Astrocyte of the hippocampus (primary cell): ENCODE results near the gene EPHX1.
"Not testable (repeated sequence)": the region's sequence is repeated elsewhere in the genome, so short reads cannot be mapped to it uniquely, and the experiment has no call there.

Experiments used
- DNase-seq: peaks from one replicate; pipeline ENCODE4 v3.0.0; 2011; ENCODE audit warnings: low read depth, low spot score

Gene EPHX1

DNA sequence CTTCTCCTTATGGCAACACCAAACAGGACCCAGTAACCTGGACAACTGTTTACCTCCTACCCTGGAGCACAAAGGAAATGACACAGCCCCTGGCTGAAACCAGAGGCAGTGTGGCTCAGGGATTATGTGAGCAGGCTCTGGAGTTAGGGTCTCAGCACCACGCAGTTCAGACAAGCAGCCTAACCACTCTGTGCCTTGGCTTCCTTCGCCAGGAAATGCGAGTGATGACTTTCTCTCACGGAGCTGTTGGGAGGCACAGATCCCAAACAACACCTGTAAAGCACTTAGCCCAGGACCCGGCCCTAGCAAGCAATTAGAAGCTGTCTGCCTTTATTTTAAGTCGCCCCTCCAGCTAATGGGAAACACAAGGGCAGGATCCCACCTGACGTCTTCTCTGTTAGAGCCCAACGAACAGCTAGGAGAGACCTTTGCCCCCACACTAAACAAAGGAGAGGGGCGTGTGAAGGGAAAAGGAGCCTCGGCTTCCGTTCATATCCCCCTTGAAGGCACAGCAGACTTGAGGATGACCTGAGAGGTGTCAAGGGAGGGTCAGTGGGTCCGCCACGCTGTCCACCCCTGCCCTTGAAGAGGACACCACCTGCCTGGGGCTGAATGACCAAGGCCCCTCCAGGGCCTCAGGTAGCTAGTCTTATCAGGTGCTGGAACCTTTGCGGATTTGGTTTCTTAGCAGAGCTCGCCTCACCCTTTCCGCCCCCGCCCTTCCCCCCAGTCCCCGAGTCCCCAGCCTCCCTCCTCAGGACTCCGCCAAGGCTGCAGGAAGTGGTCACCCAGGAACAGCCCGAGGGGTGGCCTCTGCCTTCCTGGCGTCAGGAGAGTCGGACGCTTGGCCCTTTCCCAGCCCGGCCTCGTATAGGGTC, 71.4 kb downstream of the EPHX1 start:
- peak; percentile 45 for DNase-seq

DNA sequence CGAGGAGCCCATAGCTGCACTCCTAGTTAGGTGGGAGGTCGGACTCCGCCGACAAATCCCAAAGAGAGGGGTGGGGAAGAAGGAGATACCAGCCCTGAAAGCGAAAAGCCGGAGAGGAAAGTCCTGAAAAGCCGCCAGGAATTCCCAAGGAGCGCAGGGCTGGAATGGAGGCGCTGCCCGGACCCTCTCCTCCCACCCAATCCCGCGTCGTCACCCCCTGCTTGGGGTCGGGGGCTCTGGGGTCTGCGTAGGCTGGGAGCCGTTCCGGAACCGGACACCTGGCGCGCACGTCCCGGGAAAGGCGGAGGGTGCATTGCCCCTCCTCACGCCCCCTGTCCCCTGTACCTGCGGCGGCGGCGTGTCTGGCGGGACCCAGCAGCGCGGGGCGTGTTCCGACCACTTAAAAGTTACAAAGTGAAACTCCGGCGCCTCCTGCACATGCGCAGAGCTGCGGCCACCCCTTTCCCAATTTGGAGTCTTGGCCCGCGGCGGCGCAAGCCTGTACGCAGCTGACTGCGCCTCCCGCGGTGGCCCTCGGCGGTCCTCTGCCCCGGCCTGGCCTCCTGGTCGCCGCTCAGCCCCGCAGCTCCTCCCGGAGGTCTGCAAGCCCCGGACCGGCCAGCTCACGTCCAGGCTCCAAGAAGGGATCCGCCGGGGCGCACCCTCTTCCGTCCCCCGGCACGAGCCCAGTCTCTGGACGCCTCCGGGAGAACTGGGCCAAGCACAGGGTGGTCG, 72.2 kb downstream of the EPHX1 start, which contains the start of gene TMEM63A:
TSS of gene TMEM63A (minus strand) at position 422 of the 735 bp plus-strand sequence. CDS start 4,800 bp downstream, outside the sequence.
- DNase-seq: peak; percentile 91

DNA sequence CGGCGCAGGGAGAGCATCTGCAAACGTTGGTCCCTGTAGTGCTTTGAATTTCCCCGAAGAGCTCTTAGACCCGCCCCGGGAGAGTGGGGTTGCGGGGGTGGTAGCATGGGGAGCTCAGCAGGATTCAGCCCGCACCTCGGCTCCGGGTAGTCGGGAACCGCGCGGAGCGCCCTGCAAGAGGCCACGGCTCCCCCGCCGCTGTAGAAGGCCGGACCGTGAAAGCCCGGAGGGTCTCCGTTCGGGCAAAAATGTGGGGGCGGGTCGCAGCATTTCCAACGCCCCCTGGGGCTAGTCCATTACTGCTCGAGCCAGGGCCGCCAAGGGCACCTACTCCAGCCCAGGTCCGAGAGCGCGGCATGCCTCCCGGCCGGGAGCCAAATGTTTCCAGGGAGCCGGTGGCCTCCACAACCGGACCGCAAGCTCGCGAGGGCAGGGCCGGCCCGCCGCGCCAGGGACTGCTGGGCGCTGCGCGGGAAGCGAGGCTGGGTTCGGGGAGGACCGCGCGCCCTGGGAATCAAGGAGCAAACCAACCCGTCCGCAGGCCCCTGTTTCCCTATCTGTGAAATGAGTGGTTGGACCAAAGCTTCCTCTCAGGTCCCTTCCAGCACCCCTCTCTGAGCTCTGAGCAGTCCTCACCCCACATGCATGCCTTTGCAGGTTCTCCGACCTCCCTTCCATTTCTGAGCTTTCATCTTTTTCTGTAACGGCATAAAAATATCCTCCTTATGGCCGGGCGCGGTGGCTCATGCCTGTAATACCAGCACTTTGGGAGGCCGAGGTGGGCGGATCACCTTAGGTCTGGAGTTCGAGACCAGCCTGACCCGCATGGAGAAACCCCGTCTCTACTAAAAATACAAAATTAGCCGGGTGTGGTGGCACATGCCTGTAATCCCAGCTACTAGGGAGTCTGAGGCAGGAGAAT, 73.0 kb downstream of the EPHX1 start:
- DNase-seq: peak; percentile 71

DNA sequence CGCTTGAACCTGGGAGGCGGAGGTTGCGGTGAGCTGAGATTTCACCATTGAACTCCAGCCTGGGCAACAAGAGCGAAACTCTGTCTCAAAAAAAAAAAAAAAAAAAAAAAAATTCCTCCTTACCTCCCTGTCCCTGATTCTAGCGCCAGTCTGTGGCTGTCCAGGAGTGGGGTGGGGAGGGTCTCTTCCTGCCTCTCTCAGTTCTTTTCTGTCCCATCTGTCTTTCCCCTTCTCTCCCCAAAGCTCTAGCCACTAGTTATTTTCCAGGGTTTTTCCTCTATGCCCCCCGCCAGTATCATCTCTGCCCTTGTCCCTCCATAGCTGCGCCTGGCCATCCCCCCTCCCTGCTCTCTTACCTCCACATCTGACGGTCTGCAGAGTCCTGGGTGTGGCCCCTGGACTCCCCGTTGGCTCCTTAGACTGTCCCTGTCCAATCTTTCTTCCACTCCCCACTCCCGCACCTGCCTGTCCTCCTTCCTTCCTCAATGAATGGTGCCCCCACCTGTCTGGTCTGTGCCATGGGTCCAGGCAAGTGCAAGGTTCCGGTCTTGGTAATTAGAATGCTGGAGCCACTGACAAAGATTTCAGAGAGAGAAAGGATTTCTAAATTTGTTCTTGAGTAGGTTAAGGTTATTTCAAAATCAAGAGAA, 73.8 kb downstream of the EPHX1 start:
- DNase-seq: no peak

DNA sequence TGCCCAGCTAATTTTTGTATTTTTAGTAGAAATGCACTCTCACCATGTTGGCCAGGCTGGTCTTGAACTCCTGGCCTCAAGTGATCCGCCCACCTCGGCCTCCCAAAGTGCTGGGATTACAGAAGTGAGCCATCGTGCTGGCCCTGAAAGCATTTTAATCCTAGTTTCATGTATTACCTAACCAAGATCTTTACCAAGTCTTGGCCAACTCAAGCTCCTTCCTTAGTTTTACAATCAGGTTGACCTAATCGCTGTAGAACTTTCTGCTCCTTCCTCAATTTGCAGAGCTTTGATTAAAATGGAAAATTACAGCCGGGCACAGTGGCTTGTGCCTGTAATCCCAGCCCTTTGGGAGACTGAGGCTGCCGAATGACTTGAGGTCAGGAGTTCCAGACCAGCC, 75.4 kb downstream of the EPHX1 start:
- no peak for DNase-seq

DNA sequence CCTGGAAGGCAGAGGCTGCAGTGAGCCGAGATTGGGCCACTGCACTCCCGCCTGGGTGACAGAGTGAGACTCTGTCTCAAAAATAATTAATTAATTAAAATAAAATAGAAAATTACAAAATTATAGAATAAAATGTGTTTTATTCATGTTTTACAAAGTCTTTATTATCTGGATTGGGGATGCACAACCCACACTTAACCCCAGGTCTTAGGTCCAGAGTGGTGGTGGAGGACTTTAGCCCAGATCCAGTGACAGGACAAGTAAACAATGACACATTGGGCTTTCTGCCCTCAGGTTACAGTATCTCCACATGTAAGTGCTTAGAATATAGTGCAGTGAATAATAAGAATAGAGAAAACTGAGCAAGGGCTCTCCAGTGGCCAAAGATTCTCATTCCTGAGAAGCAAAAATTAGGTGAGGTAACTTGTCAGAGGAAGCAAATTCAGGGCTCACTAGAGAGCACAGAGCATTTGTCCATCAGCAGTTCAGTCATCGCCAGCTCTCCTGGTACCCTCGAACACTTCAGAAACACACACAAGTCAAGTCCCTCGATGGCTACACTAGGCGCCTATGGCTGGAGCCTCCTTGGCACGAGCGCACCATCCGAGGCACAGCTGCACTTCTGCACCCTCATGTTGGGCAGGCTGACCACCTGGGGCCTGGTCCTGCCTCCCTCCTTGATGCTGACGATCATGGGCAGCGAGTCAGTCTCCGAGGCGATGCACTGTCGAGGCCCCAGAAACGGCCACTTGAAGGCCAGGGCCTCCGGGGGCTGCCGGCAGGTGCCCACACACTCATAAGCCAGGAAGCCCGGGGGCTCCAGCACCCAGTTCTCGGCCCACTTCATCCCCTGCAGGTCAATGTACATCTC, 76.5 kb downstream of the EPHX1 start:
- no peak for DNase-seq

DNA sequence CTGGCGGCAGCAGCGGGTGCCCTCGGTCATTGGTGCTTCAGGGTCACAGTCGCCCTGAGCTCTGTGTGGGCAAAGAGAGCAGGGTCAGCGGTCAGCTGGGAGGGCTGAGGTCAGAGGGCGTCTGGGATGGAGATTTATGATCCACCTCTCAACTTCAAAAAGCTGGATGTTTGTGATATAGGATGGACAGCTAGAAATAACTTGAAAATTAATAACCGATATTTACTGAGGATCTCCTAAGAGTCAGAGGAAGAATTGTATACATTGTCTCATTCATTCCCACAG, 77.0 kb downstream of the EPHX1 start:
- DNase-seq: no peak

DNA sequence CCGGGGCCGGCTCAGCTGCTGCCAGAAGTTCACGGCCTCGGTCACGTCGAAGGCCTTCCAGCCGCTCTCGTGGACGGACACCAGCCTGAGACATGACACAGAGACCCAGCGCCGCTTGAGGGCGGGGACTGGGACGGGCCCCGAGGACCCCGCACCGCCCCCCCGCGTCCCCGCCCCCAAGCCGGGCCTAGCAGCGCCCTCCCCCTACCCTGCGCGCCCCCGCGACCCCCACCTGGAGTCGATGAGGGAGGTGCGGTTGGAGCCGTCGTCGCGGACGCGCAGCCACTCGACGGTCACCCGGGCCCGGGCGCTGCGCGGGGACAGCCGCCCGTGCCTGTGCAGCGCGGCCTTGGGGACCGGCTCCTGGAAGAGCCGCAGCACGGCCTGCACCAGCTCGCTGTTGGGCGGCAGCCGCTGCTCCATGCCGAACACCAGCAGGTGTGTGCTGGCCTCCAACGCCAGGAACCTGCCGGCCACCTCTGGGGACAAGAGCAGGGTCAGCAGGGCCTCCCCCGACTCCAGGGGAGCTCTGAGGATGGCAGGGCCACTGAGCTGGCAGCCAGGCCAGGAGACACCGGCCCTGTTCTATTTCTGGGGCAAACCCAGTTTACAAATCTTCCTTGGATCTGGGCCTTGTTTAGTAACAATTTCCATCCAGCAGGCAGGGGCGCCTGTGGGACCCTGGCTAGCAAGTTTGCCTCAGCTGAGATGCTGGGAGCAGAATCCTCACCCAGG, 77.8 kb downstream of the EPHX1 start:
- not testable (repeated sequence) for DNase-seq

DNA sequence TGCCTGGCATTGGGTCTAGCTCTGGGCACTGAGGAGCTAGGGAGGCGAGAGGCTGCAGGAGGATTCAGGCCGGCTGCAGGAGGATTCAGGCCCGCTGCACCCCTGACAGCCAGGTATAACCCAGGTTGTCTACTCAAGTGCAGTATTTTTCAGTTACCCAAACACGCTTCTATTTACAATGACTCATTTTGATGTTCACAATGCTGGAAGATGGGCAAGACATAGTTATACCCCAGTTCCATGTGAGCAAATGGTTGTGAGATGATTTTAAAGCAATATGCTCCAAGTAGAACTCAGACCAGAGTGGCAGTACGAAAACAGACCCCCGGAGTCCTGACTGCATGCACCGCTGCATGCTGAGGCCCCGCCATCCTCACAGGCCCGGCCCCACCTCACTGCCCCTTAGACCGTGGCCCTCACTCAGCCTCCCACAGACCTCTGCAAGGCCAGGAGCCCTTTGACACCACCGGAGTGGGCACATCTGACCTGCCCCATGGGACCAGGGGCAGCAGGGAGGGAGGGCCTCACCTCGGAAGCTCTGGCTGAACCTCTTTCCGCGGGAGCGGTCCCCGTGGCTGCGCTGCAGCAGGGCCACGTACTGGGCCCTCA, 78.5 kb downstream of the EPHX1 start:
- no peak for DNase-seq

DNA sequence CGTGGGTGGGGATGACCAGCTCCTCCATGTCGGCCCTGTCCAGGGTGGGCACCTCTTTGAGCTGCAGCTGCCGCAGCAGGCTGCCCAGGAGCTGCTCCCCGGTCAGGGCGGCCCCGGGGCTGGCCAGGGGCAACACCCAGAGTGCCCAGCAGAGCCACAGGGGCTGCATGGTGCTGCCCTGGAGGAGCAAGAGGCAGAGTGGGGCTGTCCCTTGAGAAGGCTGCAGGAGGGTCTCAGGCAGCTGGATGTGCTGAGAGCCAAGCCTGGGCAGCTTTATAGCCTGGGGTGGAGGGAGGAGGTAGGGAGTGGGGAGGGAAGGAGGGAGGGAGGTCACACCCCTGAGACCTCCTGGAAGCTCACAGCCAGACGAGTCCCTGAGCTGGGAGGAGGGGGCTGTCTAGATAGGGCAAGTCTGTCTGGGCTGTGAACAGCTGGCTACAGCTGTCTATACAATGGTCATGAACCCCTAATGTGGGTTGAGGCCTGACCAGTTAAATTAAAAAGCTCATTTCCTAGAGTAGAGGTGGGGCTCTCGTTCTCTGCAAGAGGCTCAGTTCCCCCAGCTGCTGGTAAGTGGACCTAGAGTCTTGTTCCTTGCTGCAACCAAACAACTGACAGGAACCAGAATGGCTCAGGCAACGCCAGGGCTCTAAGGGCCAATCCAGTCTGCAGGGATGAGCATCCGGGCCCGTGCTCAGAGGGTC, 79.1 kb downstream of the EPHX1 start, which contains the start of gene LEFTY1:
TSS of gene LEFTY1 (minus strand) at position 249 of the 704 bp plus-strand sequence. CDS start at position 169, 80 bp downstream.
- no peak for DNase-seq

DNA sequence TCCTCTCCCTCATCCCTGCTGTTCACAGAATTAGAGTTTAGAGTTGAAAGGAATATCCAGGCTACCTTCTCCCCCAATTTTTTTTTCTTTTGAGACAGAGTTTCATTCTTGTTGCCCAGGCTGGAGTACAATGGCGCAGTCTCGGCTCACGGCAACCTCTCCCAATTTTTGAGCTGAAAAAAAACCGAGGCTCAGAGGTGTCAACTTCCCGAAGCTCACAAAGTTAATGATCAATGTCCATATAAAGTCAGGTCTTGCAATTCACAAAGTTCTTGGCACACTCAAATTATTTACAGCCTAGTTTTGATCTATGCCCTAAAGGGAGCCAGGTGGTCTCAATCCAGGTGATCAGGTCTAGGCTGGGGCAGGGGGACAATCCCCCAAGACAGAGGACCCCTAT, 79.8 kb downstream of the EPHX1 start:
- no peak for DNase-seq

DNA sequence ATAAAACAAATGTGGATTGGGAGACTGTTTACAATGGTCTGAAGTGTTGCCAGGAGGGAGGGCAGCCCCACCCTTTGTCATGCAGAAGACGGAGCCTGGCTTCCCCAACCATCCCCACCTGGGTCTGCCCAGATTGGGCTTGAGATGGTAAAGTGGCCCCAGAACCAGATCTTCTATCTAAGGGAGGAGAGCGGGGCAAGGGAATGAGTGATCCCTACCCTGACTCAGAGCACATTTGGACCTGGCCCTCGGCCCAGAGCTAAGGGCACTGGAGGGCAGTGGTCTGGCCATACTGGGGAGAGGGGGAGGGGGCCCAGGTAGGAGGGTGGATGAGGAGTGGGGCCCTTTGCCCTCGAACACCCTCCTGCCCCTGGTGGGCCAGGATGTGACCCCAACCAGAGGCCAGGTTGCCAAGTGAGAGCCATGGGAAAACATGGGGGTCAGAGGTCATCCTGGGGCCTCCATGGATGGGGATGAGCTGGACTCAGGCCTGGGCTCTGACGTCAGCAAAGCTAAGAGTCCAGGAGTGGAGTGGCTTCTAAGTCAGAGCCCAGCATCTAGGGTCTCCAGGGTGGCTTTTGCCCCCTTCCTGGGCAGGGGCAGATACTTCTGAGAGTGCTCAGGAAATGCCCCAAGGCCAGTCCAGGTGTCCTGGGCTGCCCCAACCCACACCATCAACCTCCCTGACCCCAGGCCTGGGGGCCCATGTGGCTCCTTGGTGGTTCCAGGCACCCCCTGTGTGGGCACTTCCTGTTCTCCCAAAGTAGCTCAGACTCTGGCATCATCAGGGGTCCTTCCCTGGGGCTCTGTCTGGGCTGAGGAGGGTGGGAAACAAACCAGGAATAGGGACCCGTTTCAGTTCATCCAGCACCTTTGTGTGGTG, 80.7 kb downstream of the EPHX1 start:
- no peak for DNase-seq

DNA sequence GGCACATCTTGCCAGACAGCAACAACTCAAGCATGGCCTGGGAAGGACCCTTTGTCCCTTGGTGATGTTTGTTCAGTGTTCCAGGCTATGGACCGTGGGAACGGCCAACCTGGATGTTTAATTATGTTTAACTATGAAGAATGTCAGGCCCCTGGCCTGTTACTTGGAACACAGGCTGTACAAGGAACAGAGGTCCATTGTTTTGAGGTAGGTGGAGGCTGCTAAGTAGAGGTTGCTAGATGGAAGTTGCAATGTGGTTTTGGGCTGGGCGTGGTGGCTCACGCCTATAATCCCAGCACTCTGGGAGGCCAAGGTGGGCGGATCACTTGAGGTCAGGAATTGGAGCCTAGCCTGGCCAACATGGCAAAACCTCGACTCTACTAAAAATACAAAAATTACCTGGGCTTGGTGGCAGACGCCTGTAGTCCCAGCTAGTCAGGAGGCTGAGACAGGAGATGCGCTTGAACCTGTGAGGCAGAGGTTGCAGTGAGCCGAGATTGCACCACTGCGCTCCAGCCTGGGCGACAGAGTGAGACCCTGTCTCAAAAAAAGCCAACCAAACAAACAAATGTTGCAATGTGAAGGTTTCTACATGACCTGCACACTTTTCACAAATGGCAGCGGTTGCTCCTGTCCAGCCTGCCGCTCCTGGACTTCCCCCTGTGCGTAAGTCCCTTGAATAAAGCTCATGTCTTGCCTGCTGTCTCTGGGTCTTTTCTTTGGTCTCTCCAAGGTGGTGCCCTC, 81.5 kb downstream of the EPHX1 start:
- DNase-seq: no peak

DNA sequence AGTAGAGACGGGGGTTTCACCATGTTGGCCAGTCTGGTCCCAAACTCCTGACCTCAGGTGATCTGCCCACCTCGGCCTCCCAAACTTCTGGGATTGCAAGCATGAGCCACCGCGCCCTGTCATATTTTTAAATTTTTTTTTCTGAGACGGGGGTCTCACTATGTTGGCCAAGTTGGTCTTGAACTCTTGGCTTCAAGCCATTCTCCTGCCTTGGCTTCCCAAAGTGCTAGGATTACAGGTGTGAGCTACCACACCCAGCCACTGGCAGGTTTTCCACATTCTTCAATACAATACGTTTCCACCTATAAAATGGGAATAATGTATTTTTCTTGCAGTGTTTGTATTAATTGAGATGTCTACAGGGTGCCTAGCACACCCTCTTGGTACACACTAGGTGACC, 82.4 kb downstream of the EPHX1 start:
- no peak for DNase-seq
